GM12873 (cell line): ENCODE measurements around the gene TMEM183A.
A peak's percentile ranks its signal among the peaks of the same experiment; 100 is the strongest.

ENCODE experiments used
- CTCF ChIP-seq: IDR thresholded peaks from 2 replicates; pipeline ENCODE4 v1.5.1; 2012; ENCODE audit warnings: low read depth, mild to moderate bottlenecking, moderate library complexity, low read length, control low read depth; ENCODE audit not compliant: insufficient read depth; ENCODE audit errors: missing control alignments

The TMEM183A gene

GRCh38 chr1:203035111-203036000 lies 28.2 kb downstream of the TMEM183A start:
- no peak for TF ChIP-seq CTCF

- TF ChIP-seq CTCF: no peak
Measured at GRCh38 chr1:203036135-203036534, 29.0 kb downstream of the TMEM183A start.

GRCh38 chr1:203036537-203036936 lies 29.4 kb downstream of the TMEM183A start:
- no peak for TF ChIP-seq CTCF

GRCh38 chr1:203037509-203038190 lies 30.5 kb downstream of the TMEM183A start:
- TF ChIP-seq CTCF: no peak

GRCh38 chr1:203038217-203038741 lies 31.1 kb downstream of the TMEM183A start:
- no peak for TF ChIP-seq CTCF

- TF ChIP-seq CTCF: peak; percentile 94
Measured at GRCh38 chr1:203038891-203039608, 31.9 kb downstream of the TMEM183A start.
